IPS DF 4.7 (cell line): ENCODE measurements around the gene E2F8.

Experiments
- DNase-seq: peaks from one replicate; pipeline ENCODE4 v3.0.0-alpha.2; 2013; ENCODE audit warnings: low spot score; ENCODE audit errors: extremely low read depth

E2F8 gene

GRCh38 chr11:19225123-19225522 is 15.6 kb downstream of the E2F8 start:
- no peak for DNase-seq

GRCh38 chr11:19220903-19221724 is 19.6 kb downstream of the E2F8 start:
- no peak for DNase-seq

DNA sequence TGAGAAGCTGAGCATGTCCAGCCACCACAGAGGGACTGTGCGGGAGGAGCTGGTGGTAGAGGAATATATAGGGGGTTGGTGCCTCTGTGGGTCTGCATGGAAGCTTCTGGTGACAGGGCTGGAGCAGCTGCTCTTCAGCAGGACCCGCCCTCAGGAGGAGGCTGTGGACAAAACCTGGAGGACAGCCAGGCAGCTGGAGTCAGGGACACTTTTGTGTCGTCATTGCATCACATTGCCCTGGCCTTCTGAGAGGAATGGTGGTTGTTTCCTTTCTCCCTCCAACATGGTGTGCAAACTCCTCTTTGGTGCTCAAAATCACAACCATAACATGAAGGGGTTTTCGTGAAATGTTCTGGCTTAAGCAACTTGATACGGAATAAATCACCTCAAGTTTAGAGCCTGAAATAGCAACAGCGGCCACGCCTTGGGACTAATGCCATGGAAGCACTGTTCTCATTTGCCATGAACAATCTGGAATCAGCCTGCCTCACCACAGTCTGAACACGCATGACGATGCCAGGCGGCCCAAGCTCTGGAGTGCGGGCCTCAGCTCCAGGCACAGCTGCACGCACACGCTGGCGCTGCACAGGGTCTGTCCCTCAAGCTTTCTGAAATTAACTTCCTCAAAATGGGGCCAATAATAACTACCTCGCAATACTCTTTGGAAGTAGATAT is 21.8 kb downstream of the E2F8 start:
- DNase-seq: no peak

DNA sequence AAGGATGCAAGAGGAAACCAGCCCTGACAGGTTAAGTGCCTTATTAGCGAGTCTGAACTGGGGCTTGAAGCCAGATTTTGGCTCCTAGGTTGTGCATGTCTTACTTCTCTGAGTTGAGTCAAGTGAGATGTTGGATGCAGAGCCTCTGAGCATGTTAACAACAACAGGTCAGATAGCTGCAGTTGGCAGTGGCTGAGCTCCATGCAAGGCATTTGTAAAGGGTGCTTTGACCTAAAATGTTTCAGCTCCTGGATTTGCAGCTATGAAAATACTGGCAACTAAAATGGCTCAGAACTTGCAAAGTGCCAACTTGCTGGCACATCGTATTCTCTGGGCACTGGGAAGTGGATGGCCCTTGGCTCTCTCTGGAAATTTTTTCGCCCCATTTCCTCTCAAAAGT is 22.5 kb downstream of the E2F8 start:
- DNase-seq: no peak

GRCh38 chr11:19216709-19217374 is 23.9 kb downstream of the E2F8 start:
- no peak for DNase-seq

DNA sequence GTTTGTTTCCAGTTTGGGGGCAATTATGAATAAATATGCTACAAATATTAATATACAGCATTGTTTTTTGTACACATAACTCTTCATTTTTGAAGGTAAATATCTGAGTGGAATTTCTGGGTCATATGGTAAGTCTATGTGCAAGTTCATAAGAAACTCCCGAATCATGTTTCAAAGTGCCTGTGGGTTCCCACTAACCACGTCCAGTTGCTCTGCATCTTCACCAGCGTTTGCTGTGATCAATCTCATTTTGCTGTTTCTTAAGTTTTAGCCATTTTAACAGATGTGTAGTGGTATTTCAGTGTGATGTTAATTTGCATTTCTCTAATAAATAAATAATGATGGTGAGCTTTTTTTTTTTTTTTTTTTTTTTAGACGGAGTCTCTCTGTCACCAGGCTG is 24.7 kb downstream of the E2F8 start:
- DNase-seq: no peak

GRCh38 chr11:19209617-19210370 is 31.0 kb downstream of the E2F8 start:
- DNase-seq: no peak

DNA sequence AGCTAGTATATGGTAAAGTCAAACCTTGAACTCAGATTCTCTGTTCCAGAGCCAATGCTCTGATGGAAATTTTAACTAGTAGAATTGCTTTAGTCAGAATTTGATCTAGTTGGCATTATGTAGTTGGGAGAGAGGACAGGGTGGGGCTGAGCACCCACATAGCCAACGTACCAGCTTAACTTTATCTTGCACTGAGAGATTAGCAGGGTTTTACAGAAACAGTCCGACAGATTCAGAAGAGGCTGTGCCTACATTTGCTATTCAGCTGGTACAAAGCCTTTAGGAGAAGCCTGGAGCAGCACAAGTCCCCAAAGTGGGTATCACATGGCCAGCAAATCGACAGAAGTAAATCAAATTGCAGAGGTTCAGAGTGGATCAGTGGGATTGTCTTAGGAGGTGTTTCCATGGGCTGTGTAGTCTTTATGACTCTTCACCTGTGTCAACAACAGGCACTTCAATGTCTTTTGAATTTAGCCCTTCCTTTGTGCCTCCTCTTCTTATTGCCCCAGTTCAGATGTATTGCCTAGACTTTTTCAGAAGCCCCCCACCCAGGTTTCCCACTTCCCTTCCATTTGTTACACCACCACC is 31.7 kb downstream of the E2F8 start:
- no peak for DNase-seq

DNA sequence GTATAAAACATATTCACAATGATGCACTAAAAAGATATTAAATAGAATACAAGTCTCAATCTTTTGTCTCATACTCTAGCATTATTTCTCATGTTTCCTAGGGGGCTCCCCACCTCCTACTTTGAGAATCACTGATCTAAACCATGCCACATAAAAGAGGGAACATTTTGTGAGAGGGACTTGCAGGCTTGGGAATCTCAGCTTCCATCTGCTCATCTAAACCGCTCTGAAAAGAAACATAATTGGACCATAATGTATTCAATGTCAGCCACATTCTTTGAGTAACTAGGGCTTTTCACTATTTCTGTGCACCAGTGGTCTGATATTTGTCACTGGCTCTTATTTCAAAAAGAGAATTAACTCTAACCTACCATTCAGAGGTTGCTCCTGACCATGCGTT is 32.6 kb downstream of the E2F8 start:
- DNase-seq: no peak

DNA sequence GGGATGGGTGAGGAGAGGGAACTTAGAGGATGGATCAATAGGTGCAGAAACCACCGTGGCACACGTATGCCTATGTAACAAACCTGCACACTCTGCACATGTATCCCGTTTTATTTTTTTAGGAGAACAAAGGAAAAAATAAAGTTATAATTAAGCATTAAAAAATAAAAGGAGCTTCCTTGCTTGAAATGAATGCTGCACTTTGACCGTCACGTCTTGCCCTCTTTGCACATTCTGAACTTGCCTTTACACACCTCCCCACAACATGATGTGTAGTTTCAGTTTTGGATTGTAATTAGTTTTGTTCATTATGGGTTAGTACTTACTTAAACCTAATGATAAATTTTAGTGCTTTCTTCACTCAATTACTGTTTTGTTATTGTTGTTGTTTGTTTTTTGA is 35.9 kb downstream of the E2F8 start:
- DNase-seq: no peak

GRCh38 chr11:19201737-19202605 is 38.8 kb downstream of the E2F8 start, which contains the start of gene CSRP3:
Gene CSRP3, minus strand, starts transcription at chr11:19201983. Its CDS starts 9,535 bp downstream, at chr11:19192448.
- no peak for DNase-seq

- no peak for DNase-seq
Measured at GRCh38 chr11:19200410-19201201, 40.1 kb downstream of the E2F8 start.

DNA sequence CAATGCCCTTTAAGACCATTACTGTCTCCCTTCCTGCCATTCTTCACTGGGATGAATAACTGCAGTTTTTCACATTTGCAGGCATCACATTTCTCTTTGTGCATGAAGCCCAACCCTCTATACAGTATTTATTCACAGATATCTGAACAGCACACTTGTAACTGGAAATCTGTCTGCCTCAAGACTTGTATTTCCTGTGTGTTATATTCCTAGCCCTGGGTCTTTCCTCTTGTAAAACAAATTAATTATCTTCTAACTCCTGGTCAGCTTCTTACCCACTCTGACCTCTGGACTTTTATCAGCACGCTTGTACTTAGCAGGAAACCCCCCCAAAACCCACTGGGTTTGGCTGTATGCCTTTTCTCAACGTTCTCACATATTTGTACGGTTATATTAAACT is 41.0 kb downstream of the E2F8 start:
- DNase-seq: no peak

DNA sequence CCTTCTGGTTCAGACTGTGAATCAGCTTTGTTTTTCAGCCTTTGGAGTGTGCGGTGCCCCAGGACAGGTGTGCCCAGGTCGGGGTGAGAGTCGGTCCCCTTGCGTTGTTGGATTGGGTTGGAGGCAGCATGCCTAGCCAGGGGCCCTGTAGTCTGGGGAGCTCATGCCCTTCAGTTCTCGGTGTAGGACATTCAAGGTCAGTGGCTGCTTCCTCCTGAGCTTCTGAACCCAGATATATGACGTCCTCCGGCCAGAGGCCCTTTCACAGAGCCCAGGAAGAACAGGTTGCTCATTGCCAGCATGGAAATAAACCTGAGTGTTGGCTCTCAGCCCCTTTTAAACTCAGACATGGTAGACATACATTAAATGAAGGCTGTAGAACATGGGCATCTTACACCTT is 41.7 kb downstream of the E2F8 start:
- DNase-seq: no peak

GRCh38 chr11:19196432-19196831 is 44.3 kb downstream of the E2F8 start:
- DNase-seq: no peak

- no peak for DNase-seq
Measured at GRCh38 chr11:19194620-19195308, 46.0 kb downstream of the E2F8 start.

GRCh38 chr11:19193916-19194315 is 46.8 kb downstream of the E2F8 start:
- no peak for DNase-seq

DNA sequence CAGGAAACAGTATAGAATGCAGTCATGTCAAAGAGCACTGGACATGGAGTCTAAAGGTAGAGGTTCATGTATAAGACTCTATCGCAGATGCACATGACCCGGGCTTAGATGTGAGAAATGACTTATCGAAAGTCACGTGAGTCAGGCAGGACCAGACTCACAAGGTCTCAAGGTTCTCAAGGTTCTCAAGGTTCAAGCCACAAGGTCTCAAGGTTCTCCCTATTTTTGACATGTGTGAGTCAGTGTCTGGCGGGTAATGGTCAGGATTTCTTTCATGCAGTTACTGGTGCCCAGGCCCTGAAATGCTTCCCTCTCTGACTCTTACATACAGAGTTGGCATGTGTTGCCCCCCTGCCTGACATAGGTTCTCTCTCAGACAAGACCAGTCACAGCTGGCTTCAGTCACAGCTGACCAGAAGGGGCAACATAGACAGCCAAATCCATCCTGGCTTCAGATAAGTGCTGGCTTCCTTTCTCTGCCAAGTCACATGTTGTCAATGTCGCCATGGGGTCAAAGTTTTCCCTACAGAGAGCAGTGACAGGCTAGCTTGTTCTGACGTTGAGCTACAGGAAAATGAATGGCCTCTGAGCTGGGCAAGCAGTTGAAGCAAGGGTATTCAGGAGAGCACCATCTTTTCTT is 49.1 kb downstream of the E2F8 start:
- DNase-seq: no peak
